Uterus (tissue), 2 donors: ENCODE data around the gene NUP93.

ENCODE experiments used
- CTCF ChIP-seq, 4 experiments: fragments of 200-600 bp in 2 of 4; fragments of 450-650 bp in 2 of 4; sonication (generic) in 2 of 4; IDR thresholded peaks; one replicate each; pipeline ENCODE4 v1.5.1; 2016 to 2019; ENCODE audit warnings: antibody characterized with exemption in 4 of 4, mild to moderate bottlenecking in 2 of 4, moderate library complexity in 1 of 4
- POLR2A ChIP-seq, 2 donors: fragments of 450-650 bp; IDR thresholded peaks; one replicate each; pipeline ENCODE4 v1.6.1; 2016; ENCODE audit warnings: antibody characterized with exemption in 2 of 2, mild to moderate bottlenecking in 1 of 2, moderate library complexity in 1 of 2

GRCh38 chr16:56824804-56825203 lies 94.9 kb downstream of the NUP93 start:
- TF ChIP-seq CTCF (IDR thresholded peaks at IDR 0.05) (no peak), POLR2A (IDR thresholded peaks at IDR 0.05) (no peak)
